Aorta (tissue), 5 donors: Measurements from ENCODE around the gene DNMT3L. TPM values are rescaled to one million over a fixed set of nuclear protein-coding genes. Genes with fewer than 3 reads are reported as not detected.
"Not testable (repeated sequence)": the region's sequence is repeated elsewhere in the genome, so short reads cannot be mapped to it uniquely, and the experiment has no call there.

Source experiments
- ATAC-seq: fragments of 200-7000 bp; cut with Tn5 transposase; one replicate; pipeline ENCODE4 v1.9.1; 2022; ENCODE audit warnings: moderate library complexity; ENCODE audit not compliant: low FRiP score
- DNase-seq, 2 donors: peaks; one replicate each; pipeline ENCODE4 v3.0.0-alpha.2; 2020
- H3K27ac ChIP-seq, 2 donors: one replicate each; pipeline ENCODE4 v1.5.1; 2013; ENCODE audit warnings: low read length in 2 of 2, mild to moderate bottlenecking in 2 of 2, moderate library complexity in 2 of 2, control low read depth in 1 of 2, inconsistent platforms in 1 of 2, low read depth in 1 of 2
- H3K27me3 ChIP-seq, 2 donors: one replicate each; pipeline ENCODE4 v1.6.1; 2013; ENCODE audit warnings: control low read depth in 1 of 2, low read length in 1 of 2, mild to moderate bottlenecking in 1 of 2, moderate library complexity in 1 of 2; ENCODE audit not compliant: insufficient read depth in 2 of 2, control insufficient read depth in 1 of 2
- H3K36me3 ChIP-seq, 2 donors: one replicate each; pipeline ENCODE4 v1.6.1; 2013; ENCODE audit warnings: control low read depth in 1 of 2, low read length in 1 of 2, mild to moderate bottlenecking in 1 of 2; ENCODE audit not compliant: insufficient read depth in 2 of 2, control insufficient read depth in 1 of 2
- H3K4me1 ChIP-seq, 2 donors: one replicate each; pipeline ENCODE4 v1.6.1; 2013; ENCODE audit warnings: low read length in 2 of 2, control low read depth in 1 of 2, mild to moderate bottlenecking in 1 of 2, moderate library complexity in 1 of 2; ENCODE audit not compliant: insufficient read depth in 2 of 2, control insufficient read depth in 1 of 2
- H3K4me3 ChIP-seq, 2 donors: one replicate each; pipeline ENCODE4 v1.5.1; 2013; ENCODE audit warnings: low read length in 2 of 2, control low read depth in 1 of 2, mild to moderate bottlenecking in 1 of 2
- H3K9me3 ChIP-seq: one replicate; pipeline ENCODE4 v1.6.1; 2013; ENCODE audit warnings: mild to moderate bottlenecking, low read length; ENCODE audit not compliant: control insufficient read depth
- WGBS, 2 donors: extraction: QIAGEN DNeasy Blood & Tissue Kit; methylation state at CpG; one replicate each; pipeline ENCODE4 v1.1.7; 2013; 5-methylcytosine and 5-hydroxymethylcytosine counted together
- intact Hi-C, 2 donors: fragments of 100-400 bp; cut with DNase I; formaldehyde crosslinking; loops; one replicate each; pipeline versions ENCODE4 v1.14.2 to v1.15.0; 2022
- polyA plus RNA-seq, 2 donors: library from polyadenylated mRNA; stranded (reverse); fragments of 200-250 nt; gene quantifications; one replicate each; pipeline ENCODE4 v1.2.3, GENCODE V29; 2013
- total RNA-seq, 2 donors: library from RNA; stranded (reverse); fragmentation: NEBNext Ultra II Directional; extraction: Animal tissue kit (Norgen Biotek cat#: 25700); gene quantifications; one replicate each; pipeline ENCODE4 v1.2.1, GENCODE V29; 2021
- donor health status: healthy with polysubstance abuse.
- donor health status: Bipolar disorder and iron deficiency.
- donor health status: DM: no; HTN: no; CAD: no.
- donor health status: DM: no; HTN: no; CAD: no.
- donor health status: DM: yes; HTN: yes; CAD: no.

The DNMT3L gene
- total and polyA plus RNA-seq, 4 donors = not detected

DNA sequence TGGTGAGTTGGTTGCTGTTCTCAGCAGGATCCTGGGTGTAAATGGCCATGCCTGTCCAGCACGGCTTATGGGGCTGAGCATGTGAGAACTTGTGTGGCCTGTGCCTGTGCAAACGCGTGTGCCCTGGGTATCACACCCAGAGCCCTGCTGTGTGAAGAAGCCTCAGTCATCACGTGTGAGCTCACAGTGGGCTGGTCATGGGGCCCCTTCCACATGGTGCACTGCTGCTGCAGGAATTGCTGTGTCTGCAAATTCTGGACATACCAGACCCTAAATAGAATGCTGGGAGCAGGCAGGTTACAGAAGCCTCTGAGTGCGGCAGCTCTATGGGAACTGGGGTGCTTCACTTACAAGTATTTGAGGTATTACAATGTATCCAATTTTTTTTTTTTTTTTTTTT is 38.4 kb downstream of the DNMT3L start:
- H3K4me3 ChIP-seq, DNase-seq, intact Hi-C loops, H3K27ac ChIP-seq, H3K4me1 ChIP-seq, H3K9me3 ChIP-seq, H3K27me3 ChIP-seq, H3K36me3 ChIP-seq, ATAC-seq: not testable (repeated sequence)
- WGBS, 2 donors = no CpG with 5 or more reads among the region's 5 CpGs

DNA sequence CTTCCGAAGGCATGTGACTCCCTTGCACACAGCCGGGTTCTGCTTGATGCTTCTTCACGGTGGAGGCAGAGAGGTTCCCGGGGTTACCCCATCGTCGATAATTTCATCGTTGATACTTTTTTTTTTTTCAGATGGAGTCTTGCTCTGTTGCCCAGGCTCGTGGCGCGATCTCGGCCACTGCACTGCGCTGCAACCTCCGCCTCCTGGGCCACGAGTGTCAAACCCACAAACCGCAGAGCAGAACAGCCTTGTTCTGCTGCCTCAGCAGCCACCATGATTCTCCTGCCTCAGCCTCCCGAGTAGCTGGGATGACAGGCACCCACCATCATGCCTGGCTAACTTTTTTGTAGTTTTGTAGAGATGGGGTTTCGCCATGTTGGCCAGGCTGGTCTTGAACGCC is 41.0 kb downstream of the DNMT3L start:
- ATAC-seq, H3K4me3 ChIP-seq, intact Hi-C loops, H3K9me3 ChIP-seq, H3K27ac ChIP-seq, H3K36me3 ChIP-seq, H3K27me3 ChIP-seq, DNase-seq, H3K4me1 ChIP-seq: not testable (repeated sequence)
- WGBS, 2 donors = no CpG with 5 or more reads among the region's 18 CpGs

DNA sequence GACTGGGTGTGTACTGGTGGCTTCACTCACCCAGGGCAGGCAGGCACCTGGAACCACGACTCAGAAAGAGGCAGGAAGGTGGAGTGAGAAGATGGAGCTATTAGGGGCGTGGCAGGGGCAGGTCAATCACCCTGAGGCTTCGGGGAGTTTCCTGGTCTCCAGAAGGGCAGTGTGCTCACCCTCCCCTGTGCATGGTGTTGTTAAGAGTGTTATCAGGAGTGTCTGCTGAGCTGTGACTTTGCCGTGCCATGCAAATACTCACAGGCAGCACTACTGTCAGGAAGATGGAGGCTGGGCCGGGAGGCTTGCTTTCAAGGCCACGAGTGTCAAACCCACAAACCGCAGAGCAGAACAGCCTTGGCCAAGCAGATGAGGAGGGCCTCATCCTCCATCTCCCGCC is 43.2 kb downstream of the DNMT3L start:
- H3K27me3 ChIP-seq, intact Hi-C loops, H3K4me1 ChIP-seq, DNase-seq, H3K27ac ChIP-seq, H3K4me3 ChIP-seq, H3K9me3 ChIP-seq, H3K36me3 ChIP-seq, ATAC-seq: not testable (repeated sequence)
- WGBS, 2 donors = no CpG with 5 or more reads among the region's 8 CpGs

DNA sequence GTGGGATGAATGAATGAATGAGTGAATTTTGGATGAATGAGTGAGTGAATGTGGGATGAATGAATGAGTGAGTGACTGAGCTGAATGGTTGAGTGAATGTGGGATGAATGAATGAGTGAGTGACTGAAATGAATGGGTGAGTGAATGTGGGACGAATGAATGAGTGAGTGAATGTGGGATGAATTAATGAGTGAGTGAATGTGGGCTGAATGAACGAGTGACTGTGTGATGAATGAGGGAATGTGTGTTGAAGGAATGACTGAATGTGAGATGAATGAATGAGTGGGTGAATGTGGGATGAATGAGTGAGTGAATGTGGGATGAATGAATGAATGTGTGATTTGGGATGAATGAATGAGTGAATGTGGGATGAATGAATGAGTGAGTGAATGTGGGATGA is 49.7 kb downstream of the DNMT3L start:
- H3K4me3 ChIP-seq, H3K9me3 ChIP-seq, H3K27me3 ChIP-seq, ATAC-seq, intact Hi-C loops, H3K27ac ChIP-seq, H3K36me3 ChIP-seq, DNase-seq, H3K4me1 ChIP-seq: not testable (repeated sequence)
- 92% methylated on average over 2 of the region's 2 CpGs; no CpG with 5 or more reads in 1 of the 2 donors for WGBS, 2 donors

DNA sequence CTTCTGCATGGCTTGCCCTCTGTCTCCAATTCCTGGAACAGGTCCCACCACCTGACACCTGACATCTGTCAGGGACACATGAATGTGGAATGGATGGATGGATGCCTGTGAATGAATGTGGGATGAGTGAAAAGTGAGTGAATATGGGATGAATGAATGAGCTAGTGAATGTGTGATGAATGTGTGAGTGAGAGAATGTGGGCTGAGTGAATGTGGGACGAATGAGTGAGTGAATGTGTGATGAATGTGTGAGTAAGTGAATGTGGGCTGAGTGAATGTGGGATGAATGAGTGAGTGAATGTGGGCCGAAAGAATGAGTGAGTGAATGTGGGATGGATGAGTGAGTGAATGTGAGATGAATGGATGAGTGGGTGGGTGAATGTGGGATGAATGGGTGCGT is 50.1 kb downstream of the DNMT3L start:
- H3K27ac ChIP-seq, ATAC-seq, H3K9me3 ChIP-seq, H3K36me3 ChIP-seq, DNase-seq, intact Hi-C loops, H3K4me1 ChIP-seq, H3K4me3 ChIP-seq, H3K27me3 ChIP-seq: not testable (repeated sequence)
- WGBS, 2 donors = 97% methylated on average over 2 of the region's 3 CpGs; no CpG with 5 or more reads in 1 of the 2 donors

DNA sequence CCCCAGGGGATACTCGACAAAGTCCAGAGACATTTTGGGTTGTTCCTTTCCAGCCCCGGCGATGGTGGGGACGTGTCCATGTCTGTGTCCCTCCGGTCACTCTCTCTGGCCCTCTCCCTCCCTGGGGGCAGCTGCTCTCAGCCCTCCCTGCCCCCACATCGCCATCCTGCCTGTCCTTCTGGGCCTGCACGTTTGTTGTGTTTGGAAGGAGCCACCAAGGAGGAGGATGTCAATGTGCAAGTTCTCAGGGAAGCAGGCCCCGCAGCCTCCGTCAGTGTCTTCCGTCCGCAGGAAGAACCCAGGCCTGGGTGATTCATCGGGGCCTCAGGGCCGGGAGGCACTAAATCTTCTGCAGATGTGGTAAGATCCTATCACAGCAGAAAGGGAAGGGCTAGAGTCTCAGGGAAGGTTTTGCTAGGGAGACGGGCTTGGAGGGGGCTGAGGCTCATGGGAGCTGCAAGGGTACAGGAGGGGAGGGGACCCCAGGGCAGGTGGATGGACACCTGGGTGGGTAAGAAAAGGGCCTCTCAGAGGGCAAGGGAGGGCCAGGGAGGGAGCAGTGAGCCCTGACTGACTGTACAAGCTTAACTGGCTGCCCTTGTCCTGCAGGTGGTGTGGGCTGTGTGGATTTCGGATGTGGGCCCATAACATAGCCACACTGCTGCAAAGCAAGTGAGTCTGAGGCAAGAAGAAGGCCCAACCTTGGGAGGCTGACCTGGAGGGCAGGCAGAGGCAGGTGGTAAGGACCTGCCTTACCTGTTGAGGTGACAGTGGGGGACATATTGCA is 53.6 kb downstream of the DNMT3L start:
- H3K9me3 ChIP-seq, H3K4me1 ChIP-seq, intact Hi-C loops, H3K36me3 ChIP-seq, H3K27me3 ChIP-seq, H3K4me3 ChIP-seq, H3K27ac ChIP-seq: not testable (repeated sequence)
- 45% methylated on average over 11 of the region's 15 CpGs; no CpG with 5 or more reads in 1 of the 2 donors for WGBS, 2 donors
- ATAC-seq (peak; percentile 38), DNase-seq (peak in 1 of 2 donors; percentile 43)

DNA sequence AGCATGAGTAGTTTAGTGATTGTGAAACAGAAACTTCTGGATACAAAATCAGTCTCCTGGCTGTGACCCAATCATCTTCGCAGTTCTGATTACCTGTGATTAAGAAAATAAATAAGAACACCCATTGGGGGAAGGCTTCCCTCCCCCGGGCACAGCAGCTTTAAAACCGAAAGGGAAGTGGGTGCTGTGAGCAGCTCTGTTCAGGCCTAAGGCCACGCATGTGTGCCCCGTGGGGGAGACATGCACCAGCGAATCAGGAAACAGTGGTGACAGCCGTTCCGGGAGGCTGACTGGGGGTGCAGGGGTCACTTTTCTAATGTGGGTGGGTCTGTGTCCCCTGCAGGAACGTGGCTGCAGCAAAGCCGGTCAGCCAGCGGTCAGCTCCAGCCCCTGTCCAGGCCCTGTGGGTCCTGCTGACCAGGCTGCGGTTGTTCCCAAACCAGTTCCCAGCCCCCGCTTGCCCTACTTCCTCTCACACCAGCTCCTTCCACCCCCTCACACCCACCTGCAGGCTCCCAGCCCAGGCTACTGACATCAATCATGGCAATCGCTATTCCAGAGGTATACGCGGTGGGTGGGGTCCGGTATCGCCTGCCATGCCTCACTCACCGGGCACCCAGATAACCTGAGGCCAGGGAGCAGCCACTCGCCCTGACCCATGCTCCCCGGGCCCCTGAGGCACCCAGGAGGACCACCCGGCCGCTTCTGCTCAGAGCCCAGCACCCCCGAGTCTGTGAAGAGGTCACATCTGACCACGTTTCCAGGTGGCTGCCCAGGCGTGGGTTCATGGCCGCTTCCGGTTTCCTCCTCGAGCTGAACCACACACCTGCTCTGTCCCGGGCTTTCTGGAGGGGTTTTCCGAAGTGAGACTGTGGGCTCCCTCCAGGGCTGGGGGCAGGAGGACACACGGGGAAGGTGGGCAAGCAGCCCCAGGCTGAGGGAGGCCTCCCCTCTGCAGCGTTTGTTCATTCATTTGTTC is 54.7 kb downstream of the DNMT3L start:
- H3K4me3 ChIP-seq, DNase-seq, H3K27me3 ChIP-seq, ATAC-seq, H3K9me3 ChIP-seq, H3K4me1 ChIP-seq, intact Hi-C loops, H3K36me3 ChIP-seq, H3K27ac ChIP-seq: not testable (repeated sequence)
- WGBS, 2 donors = no CpG with 5 or more reads among the region's 33 CpGs

DNA sequence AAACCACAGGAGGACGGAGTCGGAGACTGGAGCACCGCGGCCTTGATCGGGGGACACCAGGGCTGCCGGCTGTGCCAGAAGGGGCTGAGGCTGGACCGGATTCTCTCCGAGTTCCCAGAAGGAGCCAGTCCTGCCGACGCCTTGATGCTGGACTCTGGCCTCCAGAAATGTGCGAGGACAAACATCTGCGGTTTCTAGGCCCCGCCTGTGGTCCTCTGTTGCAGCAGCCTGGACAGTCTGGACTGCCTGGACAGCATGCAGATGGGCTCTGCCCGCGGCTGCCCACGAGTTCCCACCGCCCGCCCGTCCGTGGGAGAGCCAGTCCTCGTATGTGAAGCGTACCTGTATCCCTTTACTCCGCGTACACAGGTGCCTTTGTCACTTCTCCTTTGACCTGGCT is 55.5 kb downstream of the DNMT3L start:
- no CpG with 5 or more reads among the region's 24 CpGs for WGBS, 2 donors
- H3K9me3 ChIP-seq, H3K27ac ChIP-seq, H3K36me3 ChIP-seq, H3K27me3 ChIP-seq, DNase-seq, intact Hi-C loops, H3K4me3 ChIP-seq, H3K4me1 ChIP-seq, ATAC-seq: not testable (repeated sequence)
